ENCODE results near the gene HNRNPK. TPM values are rescaled to one million over a fixed set of nuclear protein-coding genes. Genes with fewer than 3 reads are reported as not detected.

Gene HNRNPK
- total RNA-seq, 3 donors from 2014 or later: 462 to 657 (median 527) TPM

GRCh38 chr9:83969602-83970001, 10.4 kb downstream of the HNRNPK start:
- DNase-seq (ENCODE audit: low spot score in 2 of 2): no peak
- no peaks in the 10 kb centered on the region for H3K27me3 ChIP-seq
- TF ChIP-seq POLR2A (IDR thresholded peaks at IDR 0.05) (no peak), POLR2AphosphoS5 (IDR thresholded peaks at IDR 0.05) (no peak), CTCF (IDR thresholded peaks at IDR 0.05) (no peak)
- no peak overlapping the region for H3K27ac ChIP-seq
- H3K4me3 ChIP-seq: no peak overlapping the region
- H3K36me3 ChIP-seq: peaks cover 9% of the 10 kb centered on the region
- H3K9me3 ChIP-seq: no peaks in the 10 kb centered on the region
- intact Hi-C loops (cut with DNase I; ENCODE audit: low total_unique reads): no loop called here
- no peaks in the 10 kb centered on the region for H3K4me1 ChIP-seq

- no peaks in the 10 kb centered on the region for H3K27me3 ChIP-seq
- H3K36me3 ChIP-seq: peaks cover 4% of the 10 kb centered on the region
- no peak for DNase-seq (ENCODE audit: low spot score in 2 of 2)
- H3K27ac ChIP-seq: no peak overlapping the region
- intact Hi-C loops (cut with DNase I; ENCODE audit: low total_unique reads): no loop called here
- TF ChIP-seq POLR2A (IDR thresholded peaks at IDR 0.05): no peak
- TF ChIP-seq POLR2AphosphoS5 (IDR thresholded peaks at IDR 0.05): no peak
- no peak for TF ChIP-seq CTCF (IDR thresholded peaks at IDR 0.05)
- H3K4me3 ChIP-seq: no peak overlapping the region
- H3K9me3 ChIP-seq: no peaks in the 10 kb centered on the region
- no peaks in the 10 kb centered on the region for H3K4me1 ChIP-seq
Observed at GRCh38 chr9:83967073-83967472, 12.9 kb downstream of the HNRNPK start.

DNA sequence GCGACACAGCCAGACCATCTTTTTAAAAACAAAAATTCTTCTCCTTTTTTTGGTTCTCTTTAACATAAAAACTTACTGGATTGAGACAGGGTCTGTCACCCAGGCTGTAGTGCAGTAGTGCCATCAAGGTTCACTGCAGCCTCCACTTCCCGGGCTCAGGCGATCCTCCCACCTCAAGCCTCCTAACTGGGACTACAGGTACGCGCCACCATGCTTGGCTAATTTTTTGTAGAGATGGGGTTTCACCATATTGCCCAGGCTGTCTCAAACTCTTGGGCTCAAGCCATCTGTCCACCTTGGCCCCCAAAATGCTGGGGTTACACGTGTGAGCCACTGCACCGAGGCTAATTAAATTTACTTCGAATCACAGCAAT, 13.8 kb downstream of the HNRNPK start:
- no peaks in the 10 kb centered on the region for H3K27me3 ChIP-seq
- H3K4me3 ChIP-seq: no peak overlapping the region
- H3K4me1 ChIP-seq: no peaks in the 10 kb centered on the region
- H3K36me3 ChIP-seq: peaks cover 4% of the 10 kb centered on the region
- TF ChIP-seq POLR2AphosphoS5 (IDR thresholded peaks at IDR 0.05): no peak
- TF ChIP-seq POLR2A (IDR thresholded peaks at IDR 0.05): no peak
- TF ChIP-seq CTCF (IDR thresholded peaks at IDR 0.05): no peak
- DNase-seq (ENCODE audit: low spot score in 2 of 2): no peak
- intact Hi-C loops (cut with DNase I; ENCODE audit: low total_unique reads): no loop called here
- no peak overlapping the region for H3K27ac ChIP-seq
- H3K9me3 ChIP-seq: no peaks in the 10 kb centered on the region

DNA sequence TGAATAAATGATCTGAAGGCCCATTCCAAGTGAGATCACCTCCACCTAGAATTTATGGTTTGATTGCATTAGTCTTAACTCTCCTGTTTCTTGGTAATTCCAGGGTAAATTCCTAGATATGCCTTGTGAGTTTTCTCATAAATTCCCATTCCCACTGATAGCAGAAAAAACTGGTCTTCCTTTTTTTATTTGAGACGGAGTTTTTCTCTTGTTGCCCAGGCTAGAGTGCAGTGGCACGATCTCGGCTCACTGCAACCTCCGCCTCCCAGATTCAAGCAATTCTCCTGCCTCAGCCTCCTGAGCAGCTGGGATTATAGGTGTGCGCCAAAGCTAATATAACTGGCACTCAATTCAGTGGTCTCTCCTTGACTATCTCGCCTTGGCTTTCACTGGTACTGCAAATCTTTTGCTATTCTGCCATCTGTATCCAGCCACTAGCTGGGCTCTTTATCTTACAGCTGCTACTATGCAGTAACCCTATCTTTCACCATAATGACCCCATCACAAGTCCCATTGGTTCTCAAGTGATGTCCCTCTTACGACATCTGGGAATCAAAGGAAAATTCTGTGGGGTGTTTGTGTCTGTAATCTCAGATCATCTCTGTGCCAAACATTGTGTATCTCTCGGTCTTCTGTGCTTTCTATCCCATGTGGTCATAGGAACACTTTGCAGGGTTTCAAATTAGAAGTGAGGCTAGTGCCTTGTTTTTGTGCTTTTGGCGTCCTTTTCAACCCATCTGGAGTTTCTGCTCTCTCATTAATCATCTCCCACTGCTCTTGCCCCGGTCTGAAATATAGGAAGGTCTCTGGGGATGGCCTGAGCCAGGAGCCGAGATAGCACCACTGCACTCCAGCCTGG, 14.4 kb downstream of the HNRNPK start:
- DNase-seq (ENCODE audit: low spot score in 2 of 2): no peak
- TF ChIP-seq POLR2A (IDR thresholded peaks at IDR 0.05) (no peak), CTCF (IDR thresholded peaks at IDR 0.05) (no peak), POLR2AphosphoS5 (IDR thresholded peaks at IDR 0.05) (no peak)
- no peaks in the 10 kb centered on the region for H3K27me3 ChIP-seq
- no peaks in the 10 kb centered on the region for H3K9me3 ChIP-seq
- H3K4me3 ChIP-seq: no peak overlapping the region
- intact Hi-C loops (cut with DNase I; ENCODE audit: low total_unique reads): no loop called here
- H3K36me3 ChIP-seq: peaks cover 4% of the 10 kb centered on the region
- H3K27ac ChIP-seq: no peak overlapping the region
- H3K4me1 ChIP-seq: no peaks in the 10 kb centered on the region

GRCh38 chr9:83964973-83965349, 15.1 kb downstream of the HNRNPK start:
- Histone ChIP-seq H3K36me3 (peaks cover 4% of the 10 kb centered on the region), H3K9me3 (no peaks in the 10 kb centered on the region), H3K27me3 (no peaks in the 10 kb centered on the region), H3K27ac (no peak overlapping the region), H3K4me3 (no peak overlapping the region), H3K4me1 (no peaks in the 10 kb centered on the region)
- TF ChIP-seq CTCF (IDR thresholded peaks at IDR 0.05): no peak
- no peak for TF ChIP-seq POLR2AphosphoS5 (IDR thresholded peaks at IDR 0.05)
- DNase-seq (ENCODE audit: low spot score in 2 of 2): no peak
- intact Hi-C loops (cut with DNase I; ENCODE audit: low total_unique reads): no loop called here
